GM19467 (cell line): ENCODE results near the gene USP35.

Experiments used
- ATAC-seq: cut with Tn5 transposase; IDR thresholded peaks from one replicate; pipeline ENCODE4 v1.9.1; 2021; ENCODE audit warnings: mild to moderate bottlenecking, moderate library complexity; ENCODE audit not compliant: unreplicated experiment

The USP35 gene, protein sequence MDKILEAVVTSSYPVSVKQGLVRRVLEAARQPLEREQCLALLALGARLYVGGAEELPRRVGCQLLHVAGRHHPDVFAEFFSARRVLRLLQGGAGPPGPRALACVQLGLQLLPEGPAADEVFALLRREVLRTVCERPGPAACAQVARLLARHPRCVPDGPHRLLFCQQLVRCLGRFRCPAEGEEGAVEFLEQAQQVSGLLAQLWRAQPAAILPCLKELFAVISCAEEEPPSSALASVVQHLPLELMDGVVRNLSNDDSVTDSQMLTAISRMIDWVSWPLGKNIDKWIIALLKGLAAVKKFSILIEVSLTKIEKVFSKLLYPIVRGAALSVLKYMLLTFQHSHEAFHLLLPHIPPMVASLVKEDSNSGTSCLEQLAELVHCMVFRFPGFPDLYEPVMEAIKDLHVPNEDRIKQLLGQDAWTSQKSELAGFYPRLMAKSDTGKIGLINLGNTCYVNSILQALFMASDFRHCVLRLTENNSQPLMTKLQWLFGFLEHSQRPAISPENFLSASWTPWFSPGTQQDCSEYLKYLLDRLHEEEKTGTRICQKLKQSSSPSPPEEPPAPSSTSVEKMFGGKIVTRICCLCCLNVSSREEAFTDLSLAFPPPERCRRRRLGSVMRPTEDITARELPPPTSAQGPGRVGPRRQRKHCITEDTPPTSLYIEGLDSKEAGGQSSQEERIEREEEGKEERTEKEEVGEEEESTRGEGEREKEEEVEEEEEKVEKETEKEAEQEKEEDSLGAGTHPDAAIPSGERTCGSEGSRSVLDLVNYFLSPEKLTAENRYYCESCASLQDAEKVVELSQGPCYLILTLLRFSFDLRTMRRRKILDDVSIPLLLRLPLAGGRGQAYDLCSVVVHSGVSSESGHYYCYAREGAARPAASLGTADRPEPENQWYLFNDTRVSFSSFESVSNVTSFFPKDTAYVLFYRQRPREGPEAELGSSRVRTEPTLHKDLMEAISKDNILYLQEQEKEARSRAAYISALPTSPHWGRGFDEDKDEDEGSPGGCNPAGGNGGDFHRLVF

DNA sequence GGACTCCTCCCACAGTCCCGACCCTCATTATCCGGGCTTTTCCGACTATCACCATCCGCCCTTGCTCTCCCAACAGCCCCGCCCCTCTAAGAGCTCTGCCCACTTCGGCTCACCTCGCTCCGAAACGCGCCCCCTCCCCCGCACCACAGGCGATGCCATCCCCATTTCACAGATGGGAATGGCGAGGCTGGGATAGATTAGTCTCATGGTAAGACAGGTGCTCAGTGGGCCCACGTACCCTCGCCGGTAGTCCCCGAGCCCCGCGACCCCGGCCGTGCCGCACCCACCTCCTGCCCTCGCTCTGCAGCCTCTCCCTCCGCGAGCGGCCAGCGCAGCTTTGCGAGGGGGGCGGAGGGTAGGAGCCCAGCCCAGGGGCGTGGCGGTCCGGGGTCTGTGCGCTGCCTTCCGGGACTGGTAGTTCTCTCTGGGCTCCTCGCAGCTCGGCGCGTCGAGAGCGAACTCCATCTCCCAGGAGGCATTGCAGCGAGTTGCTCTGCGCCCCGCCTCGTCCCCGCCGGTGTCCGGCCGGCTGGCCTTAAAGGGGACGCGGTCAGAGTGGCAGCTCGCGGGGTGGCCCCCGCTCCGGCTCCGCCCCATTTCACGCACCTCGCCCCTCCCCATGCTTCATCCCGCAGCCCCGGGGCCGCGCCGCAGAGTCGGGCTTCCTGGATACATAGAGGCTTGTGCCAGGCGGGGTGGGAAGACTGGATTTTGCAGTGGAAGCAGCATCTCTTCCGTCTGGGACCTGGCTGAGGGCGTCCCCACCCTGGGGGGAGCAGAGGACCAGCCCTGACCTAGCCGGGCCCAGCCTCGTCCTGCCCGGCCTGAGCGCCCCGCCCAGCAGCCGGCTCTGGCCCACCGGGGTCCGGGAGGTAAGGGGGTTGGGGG is at the start of gene USP35, which contains the start of gene KCTD21:
Gene USP35 (plus strand): TSS at position 634 of the 888 bp plus-strand sequence. CDS start 7,327 bp downstream, outside the sequence.
Gene KCTD21 (minus strand): TSS at position 341 of the 888 bp plus-strand sequence. CDS start 14,072 bp downstream, outside the sequence.
- peak; percentile 96 for ATAC-seq

DNA sequence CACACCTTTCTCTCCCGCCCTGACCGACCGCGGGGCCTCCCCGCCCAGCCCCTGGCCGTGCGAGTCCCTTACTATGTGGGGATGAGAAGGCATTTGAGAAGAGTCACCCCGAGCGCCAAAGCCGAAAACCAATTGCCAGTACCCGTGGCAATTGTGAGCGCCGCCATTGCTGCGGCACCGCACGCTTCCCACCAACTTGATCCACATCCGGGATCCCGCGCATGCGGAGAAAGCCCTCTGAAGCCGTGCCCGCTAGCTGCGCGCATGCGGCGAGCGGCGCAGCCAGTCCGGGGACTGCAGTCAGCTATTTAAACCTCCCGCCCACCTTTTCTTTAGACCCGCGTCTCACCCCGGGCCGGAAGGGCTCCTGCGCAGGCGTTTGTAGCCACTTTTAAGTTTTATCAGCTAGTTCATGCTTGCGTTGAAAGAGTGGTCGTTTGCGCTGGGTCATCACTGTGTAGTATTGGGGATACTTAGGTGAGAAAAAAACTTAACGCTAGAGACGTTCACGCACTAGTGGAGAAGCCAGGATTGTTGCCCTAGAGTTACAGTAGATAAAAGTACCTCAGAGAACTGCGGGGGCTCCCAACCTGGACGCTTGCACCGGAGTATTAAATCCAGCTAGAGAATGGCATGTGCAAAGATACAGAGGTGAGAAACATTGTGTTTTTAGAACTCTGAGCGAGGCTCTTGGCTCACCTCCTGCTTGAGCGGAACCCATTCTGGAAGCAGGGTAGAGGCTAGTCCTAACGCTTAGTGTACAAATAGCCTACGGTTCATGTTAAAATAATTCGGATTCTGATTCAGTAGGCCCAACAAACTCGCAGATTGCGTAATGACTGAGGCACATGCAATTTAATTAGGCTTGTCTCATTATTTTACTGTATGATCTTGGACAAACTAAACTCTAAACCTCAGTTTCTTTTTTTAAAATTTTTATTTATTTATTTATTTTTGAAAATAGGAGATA is 49.0 kb upstream of the USP35 start, which contains the start of gene ALG8:
Gene ALG8 (minus strand): TSS at position 205 of the 970 bp plus-strand sequence. CDS start 38 bp downstream, at position 167.
- ATAC-seq: peak; percentile 86

DNA sequence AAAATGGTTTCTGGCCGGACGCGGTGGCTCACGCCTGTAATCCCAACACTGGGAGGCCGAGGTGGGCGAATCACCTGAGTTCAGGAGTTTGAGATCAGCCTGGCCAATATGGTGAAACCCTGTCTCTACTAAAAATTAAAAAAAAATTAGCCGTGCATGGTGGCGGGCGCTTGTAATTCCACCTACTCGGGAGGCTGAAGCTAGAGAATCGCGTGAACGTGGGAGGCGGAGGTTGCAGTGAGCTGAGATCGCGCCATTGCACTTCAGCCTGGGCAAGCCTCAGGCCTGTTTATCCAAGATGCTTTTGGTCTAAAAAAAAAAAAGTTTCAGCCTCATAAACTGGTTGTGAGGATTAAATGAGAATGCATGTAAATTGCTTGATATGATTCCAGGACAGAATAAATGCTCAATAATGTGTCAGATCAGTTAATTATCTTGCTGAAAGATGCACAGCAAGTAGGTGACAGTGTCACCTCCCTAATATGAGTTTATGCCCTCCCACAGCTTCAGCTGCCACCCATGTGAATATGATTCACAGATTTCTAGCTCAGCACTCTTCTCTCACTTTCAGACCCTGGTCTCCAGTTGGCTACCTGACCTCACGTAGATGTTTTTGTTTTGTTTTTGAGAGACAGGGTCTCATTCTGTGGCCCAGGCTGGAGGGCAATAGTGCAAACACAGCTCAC is 48.2 kb upstream of the USP35 start:
- ATAC-seq: no peak

DNA sequence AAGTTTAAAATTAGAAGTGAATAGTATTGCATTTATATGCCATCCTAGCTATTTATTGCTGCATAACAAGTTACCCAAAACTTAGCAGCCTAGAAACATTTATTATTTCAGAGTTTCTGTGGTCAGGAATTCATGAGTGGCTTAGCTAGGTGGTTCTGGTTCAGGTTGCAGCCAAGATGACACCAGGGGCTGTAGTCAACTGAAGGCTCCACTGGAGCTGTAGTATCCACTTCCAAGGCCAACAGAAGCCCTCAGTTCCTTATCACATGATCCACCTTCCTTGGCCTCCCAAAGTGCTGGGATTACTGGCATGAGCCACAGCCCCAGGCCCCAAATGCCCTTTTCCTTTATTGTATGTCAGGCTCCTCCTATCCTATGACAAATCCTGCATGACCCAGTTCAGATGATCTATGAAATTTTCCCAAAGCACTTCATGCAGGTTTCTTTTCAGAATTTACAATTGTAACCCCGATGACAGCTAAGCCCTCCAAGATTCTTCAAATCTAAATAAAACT is 43.2 kb upstream of the USP35 start:
- no peak for ATAC-seq

DNA sequence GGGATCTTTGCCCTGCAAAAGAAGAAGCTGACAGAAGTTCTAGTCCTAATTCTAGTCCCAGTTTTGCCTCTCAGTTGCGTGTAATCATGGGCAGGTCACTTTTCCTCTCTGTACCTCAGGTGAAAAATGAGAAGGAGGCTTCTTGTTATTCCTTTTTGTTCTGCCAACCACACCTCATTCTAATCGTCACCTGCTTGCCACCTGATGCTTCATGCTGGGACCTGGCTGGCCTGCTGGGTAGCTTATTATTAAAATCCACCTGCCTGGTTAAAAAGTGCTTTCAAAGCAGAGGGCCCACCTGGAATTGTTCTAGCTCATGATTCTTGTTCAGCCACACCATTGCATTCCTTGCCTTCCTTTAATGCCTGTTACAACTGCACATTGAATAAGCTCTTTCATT is 40.9 kb upstream of the USP35 start:
- ATAC-seq: no peak

DNA sequence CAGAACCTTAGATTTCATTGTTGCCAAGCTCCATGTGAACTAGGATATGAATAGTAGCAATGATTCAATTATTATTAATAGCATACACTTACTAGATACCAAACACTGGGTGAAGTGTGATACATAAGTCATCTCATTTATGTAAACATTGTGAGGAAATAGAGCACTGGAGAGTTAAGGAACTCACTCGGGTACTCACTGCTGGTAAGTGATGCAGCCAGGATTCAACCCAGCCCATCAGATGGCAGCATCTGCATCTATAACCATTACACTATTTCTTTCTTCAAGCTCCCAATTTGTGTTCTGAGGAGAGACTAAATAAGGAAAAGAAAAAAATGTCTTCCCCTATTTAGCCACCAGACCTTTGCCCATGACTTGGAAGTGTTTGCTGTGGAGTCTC is 39.1 kb upstream of the USP35 start:
- ATAC-seq: no peak

DNA sequence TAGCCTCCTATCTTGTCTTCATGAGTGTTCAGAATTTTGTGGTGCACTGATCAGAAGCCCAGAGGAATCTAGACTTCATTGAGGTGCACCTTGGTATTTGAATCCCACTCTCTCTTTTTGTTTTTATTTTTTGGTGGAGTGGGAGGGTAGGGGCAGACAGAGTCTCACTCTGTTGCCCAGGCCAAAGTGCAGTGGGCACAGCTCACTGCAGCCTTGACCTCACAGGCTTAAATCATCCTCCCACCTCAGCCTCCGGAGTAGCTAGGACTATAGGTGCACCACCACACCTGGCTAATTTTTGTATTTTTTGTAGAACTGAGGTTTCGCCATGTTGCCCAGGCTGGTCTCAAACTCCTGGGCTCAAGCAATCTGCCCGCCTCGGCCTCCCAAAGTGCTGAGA is 38.4 kb upstream of the USP35 start:
- no peak for ATAC-seq

DNA sequence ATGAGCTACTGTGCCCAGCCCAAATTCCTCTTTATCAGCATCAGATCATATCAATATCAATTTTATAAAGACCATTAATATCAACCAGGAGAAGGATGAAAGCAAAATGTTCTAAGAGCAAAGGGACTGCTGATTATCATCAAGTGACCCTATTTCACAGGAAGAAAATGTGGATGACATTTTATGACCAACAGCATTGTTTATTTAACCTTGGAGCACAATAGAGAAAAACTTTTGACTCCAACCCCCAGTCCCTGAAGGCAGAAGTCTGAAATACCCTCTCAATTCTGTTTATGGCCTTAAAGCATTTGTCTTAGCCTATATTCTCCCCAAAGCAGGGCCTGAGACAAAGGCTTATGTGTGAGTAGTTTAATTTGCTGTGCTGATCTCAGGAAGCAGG is 38.0 kb upstream of the USP35 start:
- no peak for ATAC-seq

DNA sequence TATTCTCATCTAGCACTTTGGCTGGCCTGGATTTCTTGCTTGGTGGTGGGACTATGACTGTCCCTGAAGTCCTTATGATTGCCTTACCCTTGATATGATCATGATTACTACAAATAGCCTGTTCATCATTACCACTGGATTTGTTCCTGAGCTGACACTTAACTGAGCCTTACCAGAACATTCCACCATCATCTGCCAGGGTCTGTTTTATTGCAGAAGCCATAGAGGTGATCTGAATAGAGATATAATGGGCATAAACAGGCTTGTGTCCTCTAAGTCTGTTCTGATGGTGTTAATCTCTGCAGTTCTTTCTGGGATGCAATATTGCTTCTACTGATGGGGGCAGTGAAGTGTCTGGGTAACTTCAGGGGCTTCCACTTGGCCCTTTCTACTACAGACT is 36.9 kb upstream of the USP35 start:
- ATAC-seq: no peak

DNA sequence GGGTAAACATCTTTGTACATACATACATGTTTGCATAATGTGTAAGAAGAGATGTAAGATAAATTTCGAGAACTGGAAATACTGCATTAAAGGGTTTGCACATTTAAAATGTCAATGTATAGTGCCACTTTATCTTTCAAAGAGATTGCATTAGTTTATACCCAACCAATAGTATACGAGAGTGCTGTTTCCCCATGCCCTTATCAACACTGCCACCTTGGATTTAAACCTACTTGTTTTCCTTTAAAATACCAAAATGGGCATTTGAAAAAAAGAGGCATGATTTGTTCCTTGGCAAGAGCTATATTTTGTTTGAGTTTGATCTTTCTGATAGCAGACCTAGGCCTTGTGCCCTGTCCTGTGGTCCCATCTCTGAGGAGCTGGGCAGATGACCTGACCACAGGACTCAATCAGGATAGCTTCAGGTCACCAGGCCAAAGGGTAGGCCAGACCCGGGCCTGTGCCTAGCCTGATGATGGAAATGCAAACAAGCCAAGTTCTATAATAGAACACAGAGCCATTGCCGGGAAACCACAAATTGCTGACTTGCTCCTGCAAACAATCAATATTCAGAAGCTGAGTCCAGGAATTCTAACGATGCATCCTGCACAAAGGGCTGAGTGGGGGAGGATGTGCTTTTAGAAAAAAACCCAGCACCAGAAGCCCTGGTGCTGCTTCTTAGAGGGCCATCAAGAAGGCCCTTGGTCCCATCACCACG is 32.4 kb upstream of the USP35 start:
- no peak for ATAC-seq

DNA sequence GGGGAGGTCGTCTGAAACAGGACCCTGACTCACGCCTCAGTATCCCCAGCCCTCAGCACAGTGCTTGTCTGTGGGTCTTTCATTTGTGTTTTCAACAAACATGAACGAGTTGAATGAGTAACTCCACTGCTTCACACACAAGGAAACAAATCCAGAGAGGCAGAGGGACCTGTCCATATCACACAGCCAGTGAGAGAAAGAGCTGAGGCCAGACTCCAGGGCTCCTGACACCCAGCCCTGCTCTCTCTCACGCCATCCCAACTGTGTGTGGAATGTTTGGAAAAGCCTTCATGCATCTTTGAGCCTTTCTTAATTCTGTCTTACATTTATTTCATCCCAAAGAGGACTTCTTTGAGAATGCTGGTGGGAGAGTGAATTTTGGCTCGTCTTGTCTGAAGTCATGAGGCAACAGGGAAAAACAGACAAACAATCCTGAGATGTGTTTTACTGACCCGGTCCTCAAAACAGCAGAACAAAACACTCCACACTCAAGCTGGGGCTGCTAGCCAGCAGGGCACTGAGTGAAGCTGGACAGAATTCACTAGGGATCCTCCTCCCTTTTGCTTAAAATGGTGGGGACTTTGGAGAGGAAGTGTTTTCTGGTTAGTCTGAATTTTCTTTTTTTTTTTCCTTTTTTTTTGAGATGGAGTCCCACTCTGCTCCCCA is 29.6 kb upstream of the USP35 start:
- no peak for ATAC-seq

DNA sequence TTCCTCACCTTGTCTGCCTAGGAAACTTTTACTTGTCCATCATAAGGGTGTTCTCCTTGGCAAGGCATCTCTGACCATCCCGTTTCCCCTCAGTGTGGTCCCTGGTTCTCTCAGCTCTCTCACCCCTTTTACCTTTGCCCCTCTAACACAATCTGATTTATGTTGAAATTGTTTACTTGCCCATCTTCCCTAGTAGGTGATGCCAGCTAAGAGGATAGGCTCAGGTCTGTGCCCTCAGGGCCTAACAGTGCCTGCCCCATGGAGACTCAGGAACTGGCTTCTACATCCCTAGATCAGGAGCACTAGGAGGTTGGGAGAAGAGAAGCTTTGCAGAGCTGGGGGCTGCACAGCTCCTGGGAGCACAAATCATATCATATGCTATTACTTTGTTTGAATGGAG is 28.2 kb upstream of the USP35 start:
- no peak for ATAC-seq

DNA sequence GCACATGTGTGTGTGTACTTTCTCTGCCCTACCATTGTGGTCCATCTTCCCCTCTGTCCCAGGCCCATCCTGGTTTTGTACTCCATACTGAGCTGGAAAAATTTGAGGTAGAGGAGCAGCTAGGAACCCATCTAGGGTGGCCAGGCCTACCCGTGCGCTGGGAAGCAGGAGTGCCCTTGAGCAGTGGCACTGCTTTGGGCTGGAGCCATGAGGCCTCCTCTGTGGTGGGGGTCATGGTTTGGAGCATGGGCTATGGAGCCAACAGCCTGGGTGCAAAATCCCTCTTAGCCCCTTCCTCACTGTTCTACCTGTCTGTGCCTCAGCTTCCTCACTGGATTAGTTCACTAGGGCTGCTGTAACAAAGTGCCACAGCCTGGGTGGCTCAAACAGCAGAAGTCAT is 27.4 kb upstream of the USP35 start:
- no peak for ATAC-seq

DNA sequence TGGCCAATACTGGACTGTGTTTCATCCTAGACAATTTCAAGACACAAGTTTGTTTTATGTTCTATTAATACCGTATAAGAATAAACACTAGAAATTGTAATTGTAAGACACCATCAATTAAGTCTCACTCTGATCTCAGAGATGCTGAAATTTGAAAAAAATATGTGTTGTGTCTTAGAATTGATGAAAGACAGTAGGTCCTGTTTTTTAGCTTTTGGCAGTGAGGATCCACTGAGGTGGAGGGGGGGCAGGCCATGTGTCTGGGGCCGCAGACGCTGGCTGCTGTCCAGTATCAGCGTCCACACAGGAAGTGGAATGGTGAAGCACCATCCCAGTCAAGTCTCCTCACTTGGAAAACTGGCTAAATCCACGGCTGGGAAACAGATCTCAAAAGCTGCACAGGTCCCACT is 26.8 kb upstream of the USP35 start:
- no peak for ATAC-seq

DNA sequence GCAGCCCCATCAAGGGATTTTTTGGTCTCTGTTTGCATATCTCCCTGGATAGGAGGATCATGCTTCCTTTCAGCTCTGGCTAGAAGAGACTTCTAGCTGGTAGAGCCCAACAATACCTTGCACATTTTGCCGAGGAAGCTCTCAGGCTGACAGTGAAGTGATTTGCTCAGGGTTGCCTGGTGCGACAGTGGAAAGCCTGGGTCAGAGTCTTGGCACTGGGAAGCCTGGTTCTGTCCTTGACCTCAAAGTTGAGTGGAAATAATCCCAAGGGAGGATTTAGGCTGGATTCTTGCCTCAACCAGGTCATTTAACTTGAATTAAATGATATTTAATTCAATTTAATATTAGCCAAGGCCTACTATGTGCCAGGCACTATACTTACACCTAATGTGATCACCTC is 24.9 kb upstream of the USP35 start:
- no peak for ATAC-seq

DNA sequence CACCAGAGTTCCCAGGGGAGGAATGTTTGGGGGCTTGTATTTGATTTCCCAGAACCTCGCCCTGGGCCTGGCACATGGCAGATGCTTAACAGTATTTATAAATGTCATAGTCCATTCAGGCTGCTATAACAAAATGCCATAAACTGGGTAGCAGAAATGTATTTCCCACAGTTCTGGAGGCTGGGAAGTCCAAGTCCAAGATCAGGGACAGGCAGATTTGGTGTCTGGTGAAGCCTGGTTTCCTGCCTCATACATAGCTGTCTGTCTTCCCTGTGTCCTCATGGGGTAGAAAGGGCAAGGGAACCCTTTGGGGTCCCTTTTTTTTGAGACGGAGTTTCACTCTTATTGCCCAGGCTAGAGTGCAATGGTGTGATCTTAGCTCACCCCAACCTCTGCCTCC is 24.2 kb upstream of the USP35 start:
- no peak for ATAC-seq

DNA sequence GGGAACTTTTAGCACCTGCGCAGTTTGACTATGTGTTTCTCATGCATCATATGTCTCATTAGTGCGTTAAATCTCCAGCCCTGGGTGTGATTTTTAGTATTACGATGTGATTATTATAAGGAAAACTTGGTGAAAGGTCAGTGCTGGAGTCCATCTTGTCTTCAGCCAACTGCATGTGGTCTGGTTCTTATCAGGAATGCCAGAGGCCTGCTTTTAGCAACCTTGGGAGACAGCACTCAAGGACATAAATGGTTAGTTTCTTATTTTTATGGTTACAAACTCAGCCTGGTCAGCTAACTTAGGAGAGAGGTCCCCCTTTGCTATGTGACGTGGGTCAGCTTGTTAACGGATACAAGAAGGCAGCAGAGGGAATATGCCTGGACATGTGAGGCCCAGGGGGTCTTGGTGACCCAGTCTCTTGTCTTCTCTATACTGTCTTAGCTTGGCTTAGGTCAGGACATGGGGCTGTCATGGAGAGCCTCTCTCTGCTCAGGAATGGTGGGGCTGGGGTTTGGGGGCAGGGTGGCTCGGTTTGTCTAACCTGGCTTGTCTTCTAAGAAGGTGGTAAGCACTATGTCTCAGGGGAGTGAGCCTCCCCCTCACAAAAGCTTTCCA is 21.8 kb upstream of the USP35 start:
- no peak for ATAC-seq
